Gastroesophageal sphincter (tissue), 4 donors: Measurements from ENCODE around the gene KMT5C. TPM values are rescaled to one million over a fixed set of nuclear protein-coding genes. Genes with fewer than 3 reads are reported as not detected.

Experiments used
- ATAC-seq: fragments of 150-250 bp; one replicate; pipeline ENCODE4 v1.9.1; 2016; ENCODE audit warnings: mild to moderate bottlenecking, moderate library complexity
- H3K27ac ChIP-seq, 4 donors: fragments of 200-600 bp; sonication (generic) in 3 of 4; 1 replicate in 3 of 4; 2 replicates in 1 of 4; pipeline ENCODE4 v1.5.1; 2016 to 2019
- H3K27me3 ChIP-seq: fragments of 200-600 bp; sonication (generic); one replicate; pipeline ENCODE4 v1.5.1; 2019
- H3K36me3 ChIP-seq, 2 donors: fragments of 200-600 bp; sonication (generic); one replicate each; pipeline ENCODE4 v1.5.1; 2019; ENCODE audit warnings: control low read depth in 1 of 2
- H3K4me1 ChIP-seq, 3 donors: fragments of 200-600 bp; sonication (generic); 1 replicate in 2 of 3; 2 replicates in 1 of 3; pipeline ENCODE4 v1.5.1; 2016 to 2019; ENCODE audit warnings: control low read depth in 2 of 3
- H3K4me3 ChIP-seq, 2 donors: fragments of 200-600 bp; sonication (generic); one replicate each; pipeline ENCODE4 v1.5.1; 2019; ENCODE audit warnings: mild to moderate bottlenecking in 1 of 2, moderate library complexity in 1 of 2
- H3K9me3 ChIP-seq, 3 donors: fragments of 200-600 bp; sonication (generic); one replicate each; pipeline ENCODE4 v1.5.1; 2017 to 2019; ENCODE audit warnings: control low read depth in 2 of 3
- CTCF ChIP-seq, 4 experiments: fragments of 200-600 bp in 2 of 4; fragments of 450-650 bp in 2 of 4; sonication (generic) in 1 of 4; IDR thresholded peaks; one replicate each; pipeline ENCODE4 v1.5.1; 2017 to 2019; ENCODE audit warnings: antibody characterized with exemption in 4 of 4, mild to moderate bottlenecking in 2 of 4, moderate library complexity in 2 of 4
- EP300 ChIP-seq: sonication (generic); formaldehyde crosslinking; IDR thresholded peaks from one replicate; pipeline ENCODE4 v1.6.1; 2017; ENCODE audit warnings: antibody characterized with exemption, mild to moderate bottlenecking
- POLR2A ChIP-seq, 2 donors: fragments of 450-650 bp; IDR thresholded peaks; one replicate each; pipeline ENCODE4 v1.6.1; 2017; ENCODE audit warnings: antibody characterized with exemption in 2 of 2, mild to moderate bottlenecking in 2 of 2, moderate library complexity in 1 of 2
- POLR2AphosphoS5 ChIP-seq: sonication (generic); formaldehyde crosslinking; IDR thresholded peaks from one replicate; pipeline ENCODE4 v1.6.1; 2017; ENCODE audit warnings: antibody characterized with exemption
- WGBS, 2 donors: methylation state at CpG; one replicate each; pipeline ENCODE4 v1.1.5; 2018; ENCODE audit warnings: low coverage in 1 of 2; 5-methylcytosine and 5-hydroxymethylcytosine counted together
- total RNA-seq, 4 donors: library from RNA; depleted of rRNA; stranded (reverse); fragments of >200 nt; gene quantifications; one replicate each; pipeline ENCODE4 v1.1.0, GENCODE V29; 2016

KMT5C gene
- total RNA-seq, 4 donors from 2014 or later, result 3.4 to 11.2 (median 9.2) TPM

- 17 to 52% methylated on average over 1 to 4 of the region's 11 CpGs for WGBS, 2 donors
- H3K9me3 ChIP-seq, result no peaks in the 10 kb centered on the region
- peaks cover 40% of the 10 kb centered on the region for H3K27me3 ChIP-seq
- H3K36me3 ChIP-seq, result no peaks in the 10 kb centered on the region
- peaks cover 0 to 21% (median 8%) of the 10 kb centered on the region in 3 donors for H3K4me1 ChIP-seq
- no peak overlapping the region for H3K4me3 ChIP-seq
- no peak for TF ChIP-seq POLR2AphosphoS5
- H3K27ac ChIP-seq, result no peak overlapping the region
- ATAC-seq, result no peak
These were observed 39.5 kb downstream of the KMT5C start for GRCh38 chr19:55379174-55379573.

GRCh38 chr19:55382013-55382412, 42.3 kb downstream of the KMT5C start:
- H3K4me1 ChIP-seq, result peaks cover 0 to 37% (median 21%) of the 10 kb centered on the region in 3 donors
- no peak overlapping the region for H3K27ac ChIP-seq
- H3K36me3 ChIP-seq, result no peaks in the 10 kb centered on the region
- no peaks in the 10 kb centered on the region for H3K9me3 ChIP-seq
- peaks cover 12% of the 10 kb centered on the region for H3K27me3 ChIP-seq
- TF ChIP-seq POLR2A (IDR thresholded peaks at IDR 0.05) (no peak), CTCF (IDR thresholded peaks at IDR 0.05) (no peak)
- no peak overlapping the region for H3K4me3 ChIP-seq
- no peak for ATAC-seq
- 88 to 96% methylated on average over 4 to 5 of the region's 5 CpGs for WGBS, 2 donors

GRCh38 chr19:55382522-55383054, 42.9 kb downstream of the KMT5C start:
- WGBS, 2 donors, result 100% methylated on average over 1 to 3 of the region's 3 CpGs

GRCh38 chr19:55383279-55384130, 43.8 kb downstream of the KMT5C start:
- ATAC-seq, result peak; percentile 29
- 7 to 29% methylated on average over 7 to 11 of the region's 88 CpGs for WGBS, 2 donors
- Histone ChIP-seq H3K4me1 (peaks cover 0 to 44% (median 35%) of the 10 kb centered on the region in 3 donors), H3K4me3 (peak overlapping the region; percentile 27 to 79), H3K27me3 (no peaks in the 10 kb centered on the region), H3K9me3 (no peaks in the 10 kb centered on the region), H3K36me3 (peaks cover 0 to 14% of the 10 kb centered on the region in 2 donors), H3K27ac (peak overlapping the region in 3 of 4 donors; percentile 91 to 98 (median 92))
- TF ChIP-seq POLR2A (IDR thresholded peaks at IDR 0.05), result peak; percentile 9 to 19
- peak; percentile 20 for TF ChIP-seq POLR2AphosphoS5
- peak in 3 of 4 experiments; percentile 17 to 43 (median 20) for TF ChIP-seq CTCF (IDR thresholded peaks at IDR 0.05)
- no peak for TF ChIP-seq EP300

More at GRCh38 chr19:55382522-55383054, 42.9 kb downstream of the KMT5C start:
- H3K27ac ChIP-seq, result no peak overlapping the region
- no peak overlapping the region for H3K4me3 ChIP-seq
- H3K9me3 ChIP-seq, result no peaks in the 10 kb centered on the region
- H3K36me3 ChIP-seq, result peaks cover 0 to 5% of the 10 kb centered on the region in 2 donors
- peaks cover 6% of the 10 kb centered on the region for H3K27me3 ChIP-seq
- H3K4me1 ChIP-seq, result peaks cover 0 to 39% (median 27%) of the 10 kb centered on the region in 3 donors
- TF ChIP-seq POLR2A (IDR thresholded peaks at IDR 0.05) (no peak), CTCF (IDR thresholded peaks at IDR 0.05) (no peak), POLR2AphosphoS5 (no peak), EP300 (no peak)
- ATAC-seq, result no peak

GRCh38 chr19:55384131-55384919, 44.6 kb downstream of the KMT5C start, which contains the start of gene TMEM238:
TSS of gene TMEM238 (minus strand) at chr19:55384292. CDS start at chr19:55384259, 33 bp downstream.
- no peaks in the 10 kb centered on the region for H3K27me3 ChIP-seq
- peaks cover 0 to 52% (median 41%) of the 10 kb centered on the region in 3 donors for H3K4me1 ChIP-seq
- H3K27ac ChIP-seq, result peak within 1 kb of the TSS; percentile 74 to 98 (median 92)
- TF ChIP-seq EP300 (no peak), POLR2A (IDR thresholded peaks at IDR 0.05) (peak in 1 of 2 donors; percentile 11)
- no peaks in the 10 kb centered on the region for H3K9me3 ChIP-seq
- H3K36me3 ChIP-seq, result peaks cover 0 to 23% of the 10 kb centered on the region in 2 donors
- H3K4me3 ChIP-seq, result peak within 1 kb of the TSS; percentile 27 to 79
- ATAC-seq, result no peak
- WGBS, 2 donors, result 64% methylated on average over 5 of the region's 72 CpGs; no CpG with 5 or more reads in 1 of the 2 donors
